H7 (cell line): ENCODE measurements around the gene NQO2. TPM values are rescaled to one million over a fixed set of nuclear protein-coding genes. Genes with fewer than 3 reads are reported as not detected.
"Not testable (repeated sequence)": the region's sequence is repeated elsewhere in the genome, so short reads cannot be mapped to it uniquely, and the experiment has no call there.

Source experiments
- DNase-seq: peaks from one replicate; pipeline ENCODE4 v3.0.0; 2012
- H3K27me3 ChIP-seq: 2 replicates; pipeline ENCODE4 v1.6.0; 2011; ENCODE audit warnings: mild to moderate bottlenecking, low read length; ENCODE audit not compliant: control insufficient read depth, insufficient read depth
- H3K36me3 ChIP-seq: replicated peaks from 2 replicates; pipeline ENCODE4 v1.5.1; 2011; ENCODE audit warnings: low read length; ENCODE audit not compliant: control insufficient read depth, insufficient read depth
- H3K4me3 ChIP-seq: 2 replicates; pipeline ENCODE4 v1.5.1; 2011; ENCODE audit warnings: low read depth, mild to moderate bottlenecking, control low read depth, low read length, moderate library complexity; ENCODE audit not compliant: insufficient read depth
- total RNA-seq: library from RNA; depleted of rRNA; stranded (reverse); fragments of >200 nt; shearing (Covaris generic); gene quantifications from 2 replicates; pipeline ENCODE4 v1.2.3, GENCODE V29; 2014

NQO2 gene
- total RNA-seq, 1 experiment from 2014 or later: 76.0 TPM

DNA sequence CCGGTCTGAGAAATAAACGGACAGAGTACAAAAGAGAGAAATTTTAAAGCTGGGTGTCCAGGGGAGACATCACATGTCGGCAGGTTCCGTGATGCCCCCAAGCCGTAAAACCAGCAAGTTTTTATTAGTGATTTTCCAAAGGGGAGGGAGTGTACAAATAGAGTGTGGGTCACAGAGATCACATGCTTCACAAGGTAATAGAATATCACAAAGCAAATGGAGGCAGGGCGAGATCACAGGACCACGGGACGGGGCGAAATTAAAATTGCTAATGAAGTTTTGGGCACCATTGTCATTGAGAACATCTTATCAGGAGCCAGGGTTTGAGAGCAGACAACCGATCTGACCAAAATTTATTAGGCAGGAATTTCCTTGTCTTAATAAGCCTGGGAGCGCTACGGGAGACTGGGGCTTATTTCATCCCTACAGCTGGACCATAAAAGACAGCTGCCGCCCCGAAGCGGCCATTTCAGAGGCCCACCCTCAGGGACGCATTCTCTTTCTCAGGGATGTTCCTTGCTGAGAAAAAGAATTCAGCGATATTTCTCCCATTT is 9.1 kb downstream of the NQO2 start:
- not testable (repeated sequence) for DNase-seq, H3K4me3 ChIP-seq, H3K27me3 ChIP-seq
- peaks cover 31% of the 10 kb centered on the region for H3K36me3 ChIP-seq

- Histone ChIP-seq H3K36me3 (peaks cover 30% of the 10 kb centered on the region), H3K27me3 (no peaks in the 10 kb centered on the region), H3K4me3 (no peak overlapping the region)
- DNase-seq: peak; percentile 18
Observed at GRCh38 chr6:3009930-3010329, 10.2 kb downstream of the NQO2 start.

DNA sequence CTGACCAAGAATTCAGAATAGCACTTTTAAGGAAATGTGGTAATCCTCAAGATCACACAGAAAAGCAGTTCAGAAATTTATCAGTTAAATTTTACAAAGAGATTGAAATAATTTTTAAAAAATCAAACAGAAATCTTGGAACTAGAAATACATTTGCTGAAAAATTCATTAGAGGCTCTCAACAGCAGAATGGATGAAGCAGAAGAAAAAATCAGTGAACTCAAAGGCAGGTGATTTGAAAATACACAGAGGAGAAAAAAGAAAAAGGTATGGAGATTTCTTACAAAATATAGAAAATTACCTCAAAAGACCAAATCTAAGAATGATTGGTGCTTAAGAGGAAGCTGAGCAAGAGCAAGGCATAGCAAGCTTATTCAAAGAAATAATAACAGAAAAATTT is 11.5 kb downstream of the NQO2 start:
- Histone ChIP-seq H3K4me3 (no peak overlapping the region), H3K36me3 (peaks cover 31% of the 10 kb centered on the region), H3K27me3 (no peaks in the 10 kb centered on the region)
- DNase-seq: no peak

DNA sequence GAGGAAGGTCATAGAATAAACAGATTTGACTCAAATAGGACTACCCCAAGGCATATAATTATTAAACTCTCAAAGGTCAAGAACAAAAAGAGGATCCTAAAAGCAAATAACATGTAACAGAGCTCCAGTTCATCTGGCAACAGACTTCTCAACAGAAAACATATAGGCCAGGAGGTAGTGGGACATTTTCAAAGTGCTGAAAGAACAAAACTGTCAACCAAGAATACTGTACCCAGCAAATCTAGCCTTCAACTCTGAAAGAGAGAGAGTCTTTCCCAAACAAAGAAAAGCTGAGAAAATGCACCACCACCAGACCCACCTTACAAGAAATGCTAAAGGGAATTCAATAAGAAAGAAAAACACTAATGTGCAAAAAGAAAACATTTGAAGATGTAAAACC is 11.9 kb downstream of the NQO2 start:
- peaks cover 32% of the 10 kb centered on the region for H3K36me3 ChIP-seq
- DNase-seq: no peak
- H3K27me3 ChIP-seq: no peaks in the 10 kb centered on the region
- H3K4me3 ChIP-seq: no peak overlapping the region

DNA sequence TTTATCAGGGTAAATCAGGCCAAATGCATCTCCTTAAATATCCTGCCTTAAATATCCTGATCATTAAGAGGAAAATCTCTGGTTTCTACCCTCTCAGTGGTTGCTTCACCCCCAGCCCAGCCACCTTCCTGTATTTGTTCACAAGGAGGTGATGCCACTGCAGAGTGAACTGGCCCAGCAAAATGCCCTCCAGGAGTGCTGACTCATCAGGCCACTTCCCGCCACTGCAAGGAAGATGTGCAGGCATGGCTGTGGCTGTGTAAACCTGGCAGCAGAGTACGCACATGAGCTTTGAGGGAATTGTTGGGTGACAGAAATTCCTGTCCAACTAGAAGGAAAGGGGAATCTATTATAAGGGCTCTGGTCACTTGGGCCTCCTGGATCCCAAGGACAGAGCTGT is 13.8 kb downstream of the NQO2 start:
- Histone ChIP-seq H3K36me3 (peaks cover 29% of the 10 kb centered on the region), H3K4me3 (no peak overlapping the region), H3K27me3 (no peaks in the 10 kb centered on the region)
- DNase-seq: peak; percentile 13

GRCh38 chr6:3013901-3014674 is 14.4 kb downstream of the NQO2 start:
- DNase-seq: peak; percentile 20
- Histone ChIP-seq H3K4me3 (no peak overlapping the region), H3K27me3 (no peaks in the 10 kb centered on the region), H3K36me3 (peaks cover 29% of the 10 kb centered on the region)

- H3K4me3 ChIP-seq: no peak overlapping the region
- peaks cover 33% of the 10 kb centered on the region for H3K36me3 ChIP-seq
- DNase-seq: peak; percentile 7
- no peaks in the 10 kb centered on the region for H3K27me3 ChIP-seq
Observed at GRCh38 chr6:3014675-3015066, 15.0 kb downstream of the NQO2 start.

DNA sequence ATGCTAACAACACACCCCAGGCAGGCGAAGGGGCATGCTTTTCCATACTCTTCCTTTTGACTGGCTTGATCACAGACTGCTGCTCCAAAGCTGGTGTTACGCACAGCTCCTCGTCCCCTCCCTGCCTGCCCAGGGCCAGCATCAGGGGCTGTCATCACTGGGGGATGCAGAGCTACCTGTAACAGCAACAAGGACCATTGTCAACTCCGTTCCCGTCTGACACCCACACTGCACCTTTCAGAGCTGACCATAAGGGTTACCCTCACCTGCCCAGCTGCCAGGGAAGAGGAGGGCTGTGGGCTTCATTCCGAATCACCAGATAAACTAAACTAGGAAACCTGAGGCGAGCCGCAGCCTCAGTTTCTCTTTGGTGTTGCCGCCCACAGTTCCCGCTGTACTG is 15.4 kb downstream of the NQO2 start:
- H3K27me3 ChIP-seq: no peaks in the 10 kb centered on the region
- DNase-seq: peak; percentile 17
- no peak overlapping the region for H3K4me3 ChIP-seq
- peaks cover 30% of the 10 kb centered on the region for H3K36me3 ChIP-seq

DNA sequence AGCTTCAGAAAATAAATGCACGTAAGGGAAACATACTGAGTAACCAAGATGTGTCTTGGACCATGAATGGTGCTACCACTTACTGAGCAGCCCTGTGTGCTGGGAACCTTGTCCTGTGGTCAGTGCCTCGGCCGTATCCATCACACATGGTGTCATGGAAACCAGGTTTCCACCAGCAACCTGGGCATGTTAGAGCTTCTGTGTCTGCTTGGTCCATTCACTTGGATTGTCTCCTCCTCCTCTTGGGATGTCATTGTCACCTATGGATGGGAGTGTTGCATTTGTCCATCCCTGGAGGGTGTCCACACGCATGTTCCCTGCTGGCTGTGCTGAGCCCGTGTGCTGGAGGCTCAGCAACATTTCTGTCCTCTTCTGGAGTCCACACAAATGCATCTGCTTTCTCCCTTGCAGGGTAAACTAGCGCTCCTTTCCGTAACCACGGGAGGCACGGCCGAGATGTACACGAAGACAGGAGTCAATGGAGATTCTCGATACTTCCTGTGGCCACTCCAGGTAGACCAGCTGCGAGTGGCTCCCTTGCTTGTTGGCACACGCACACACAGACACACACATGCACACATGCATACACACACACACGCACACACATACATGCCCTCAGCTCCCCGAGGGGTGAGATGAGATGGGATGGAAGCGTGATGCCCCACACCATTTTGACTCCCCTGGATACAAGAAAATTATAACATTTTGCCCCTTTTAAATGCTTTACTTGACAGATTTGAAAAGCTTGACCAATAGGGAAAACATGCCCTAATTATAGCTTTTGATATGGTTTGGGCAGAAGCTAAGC is 17.0 kb downstream of the NQO2 start:
- Histone ChIP-seq H3K27me3 (no peaks in the 10 kb centered on the region), H3K4me3 (no peak overlapping the region), H3K36me3 (peaks cover 22% of the 10 kb centered on the region)
- DNase-seq: peak; percentile 9

DNA sequence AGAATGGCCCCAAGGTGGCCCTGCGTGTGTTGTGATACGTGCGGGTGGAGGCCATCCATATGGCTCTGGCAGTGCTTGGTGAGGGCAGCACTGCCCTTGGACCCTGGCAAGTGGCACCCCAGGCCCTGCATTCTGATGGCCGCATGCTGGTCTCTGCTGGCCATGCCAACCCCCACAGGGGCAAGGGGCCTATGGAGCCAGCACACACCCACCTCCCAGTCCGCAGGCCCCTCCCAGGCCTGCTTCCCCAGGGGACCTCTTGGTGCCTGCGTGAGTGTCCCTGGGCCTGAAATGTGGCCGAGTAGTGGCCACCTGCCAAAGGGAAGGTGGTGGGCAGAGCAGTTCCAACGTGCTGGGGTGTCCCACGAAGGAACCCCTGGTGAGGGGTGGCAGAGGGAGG is 17.6 kb downstream of the NQO2 start:
- DNase-seq: peak; percentile 18
- H3K27me3 ChIP-seq: no peaks in the 10 kb centered on the region
- H3K4me3 ChIP-seq: no peak overlapping the region
- H3K36me3 ChIP-seq: peaks cover 19% of the 10 kb centered on the region

GRCh38 chr6:3019065-3019464 is 19.4 kb downstream of the NQO2 start:
- no peaks in the 10 kb centered on the region for H3K27me3 ChIP-seq
- no peak for DNase-seq
- no peak overlapping the region for H3K4me3 ChIP-seq
- H3K36me3 ChIP-seq: peaks cover 13% of the 10 kb centered on the region

DNA sequence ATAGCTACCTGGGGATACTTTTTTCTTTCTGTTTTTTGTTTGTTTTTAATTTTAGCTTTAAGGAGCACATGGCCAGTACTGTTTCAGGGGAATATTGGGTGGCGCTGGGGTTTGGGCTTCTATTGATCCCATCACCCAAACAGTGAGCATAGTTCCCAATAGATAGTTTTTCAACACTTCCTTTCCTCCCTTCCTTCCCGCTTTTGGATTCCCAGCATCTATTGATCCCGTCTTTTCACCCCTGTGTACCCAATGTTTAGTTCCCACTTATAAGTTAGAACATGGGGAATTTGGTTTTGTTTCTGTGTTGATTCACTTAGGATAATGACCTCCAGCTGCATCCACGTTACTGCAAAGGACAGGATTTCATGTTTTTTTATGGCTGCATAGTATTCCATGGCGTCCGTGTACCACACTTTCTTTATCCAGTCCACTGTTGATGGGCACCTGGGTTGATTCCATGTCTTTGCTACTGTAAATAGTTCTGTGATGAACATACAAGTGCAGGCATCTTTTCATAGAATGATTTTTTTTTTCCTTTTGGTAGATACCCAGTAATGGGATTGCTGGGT is 20.1 kb downstream of the NQO2 start:
- H3K36me3 ChIP-seq: peaks cover 12% of the 10 kb centered on the region
- no peak for DNase-seq

GRCh38 chr6:3020976-3021598 is 21.4 kb downstream of the NQO2 start:
- not testable (repeated sequence) for H3K36me3 ChIP-seq, DNase-seq, H3K27me3 ChIP-seq

More for the DNA sequence above, 20.1 kb downstream of the NQO2 start:
- no peak overlapping the region for H3K4me3 ChIP-seq
- H3K27me3 ChIP-seq: no peaks in the 10 kb centered on the region

More at GRCh38 chr6:3020976-3021598, 21.4 kb downstream of the NQO2 start:
- not testable (repeated sequence) for H3K4me3 ChIP-seq
